SW 1271 (cell line): ENCODE data around the gene FOSL2.

ENCODE experiments used
- DNase-seq, 2 experiments: peaks; one replicate each; lab custom pipeline; 2025; lab: John Stamatoyannopoulos, UW

The FOSL2 gene

GRCh38 chr2:28395334-28396061 is 2.8 kb downstream of the FOSL2 start:
- peak in 1 of 2 experiments; percentile 77 for DNase-seq

- no peak for DNase-seq
Observed at GRCh38 chr2:28397043-28397381, 4.4 kb downstream of the FOSL2 start.

- DNase-seq = no peak
Observed at GRCh38 chr2:28398101-28398834, 5.6 kb downstream of the FOSL2 start.

DNA sequence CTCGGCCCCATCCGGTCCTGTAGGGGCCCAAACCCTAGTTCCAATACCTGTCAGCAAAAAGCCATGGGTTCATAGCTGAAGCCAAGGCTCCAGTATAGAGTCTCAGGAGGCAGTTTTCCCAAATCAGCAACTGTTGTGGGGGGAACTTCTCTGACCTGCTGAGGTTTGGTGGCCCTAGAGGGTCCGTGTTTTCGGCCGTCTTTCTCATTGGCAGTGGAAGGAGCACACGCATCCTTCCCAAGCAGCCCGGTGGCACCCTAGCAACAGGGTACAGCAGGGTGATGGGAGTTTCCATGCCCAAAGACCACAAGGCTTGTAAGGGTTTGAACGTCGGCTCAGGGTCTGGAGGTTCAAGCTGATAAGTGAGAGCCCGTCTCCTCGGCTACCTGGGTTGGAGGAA is 6.6 kb downstream of the FOSL2 start:
- no peak for DNase-seq

DNA sequence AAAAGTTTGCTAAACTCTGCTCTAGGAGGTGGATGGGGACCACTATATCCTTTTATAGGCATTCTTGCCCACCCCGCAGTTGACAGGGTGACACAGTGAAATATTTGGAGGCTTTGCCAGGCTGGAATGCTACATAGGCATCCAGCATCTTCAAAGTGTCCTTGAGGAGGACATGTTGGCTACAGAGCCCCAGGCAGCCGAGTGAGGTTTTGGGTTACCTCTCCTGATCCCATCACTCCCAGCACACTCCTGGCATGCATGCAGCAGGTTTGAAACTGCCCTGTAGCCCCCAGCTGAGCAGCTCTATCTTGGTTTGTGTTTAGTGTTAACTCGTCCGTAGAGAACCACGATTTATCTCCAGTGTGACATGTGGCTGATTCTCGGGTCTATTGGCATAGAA is 7.3 kb downstream of the FOSL2 start:
- no peak for DNase-seq

DNA sequence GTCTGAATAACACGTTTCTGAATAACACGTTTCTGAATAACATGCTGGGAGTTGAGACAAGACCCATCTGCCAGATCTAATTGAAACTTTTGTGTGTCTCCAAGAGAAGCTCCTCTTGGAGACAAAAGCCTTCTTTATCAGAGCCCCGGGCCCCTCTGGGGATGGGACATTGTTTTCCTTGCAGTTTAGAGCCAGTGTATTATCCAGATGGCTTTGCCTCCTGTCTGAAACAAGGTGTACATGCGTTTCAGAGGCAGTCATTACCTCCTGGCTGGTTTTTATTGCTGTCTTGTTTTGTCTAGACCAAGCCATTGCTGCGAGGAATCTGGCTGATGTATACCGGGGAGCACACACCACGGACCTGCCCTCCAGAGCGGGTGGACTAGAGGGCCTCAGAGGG is 7.8 kb downstream of the FOSL2 start:
- no peak for DNase-seq

- DNase-seq = no peak
Observed at GRCh38 chr2:28400921-28401320, 8.3 kb downstream of the FOSL2 start.

DNA sequence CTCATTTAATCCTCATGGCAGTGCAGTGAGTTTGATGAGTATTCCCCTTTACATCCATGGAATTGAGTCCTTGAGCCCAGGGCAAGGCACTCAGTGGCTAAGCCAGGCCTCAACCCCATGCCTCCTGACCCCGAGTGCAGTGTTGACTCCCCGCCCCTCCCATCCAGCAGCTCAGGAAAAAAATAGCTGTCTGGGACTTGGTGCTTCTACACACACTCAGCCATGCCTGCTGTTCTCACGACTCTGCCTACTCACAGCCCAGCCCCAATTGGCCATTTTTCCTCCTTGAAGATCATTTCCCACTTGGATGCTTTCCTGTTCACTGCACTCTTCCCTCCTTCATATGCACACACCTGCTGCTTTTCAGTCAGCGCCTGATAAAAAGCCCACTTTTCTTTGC is 8.8 kb downstream of the FOSL2 start:
- DNase-seq = no peak

GRCh38 chr2:28401948-28402550 is 9.4 kb downstream of the FOSL2 start:
- DNase-seq = no peak

GRCh38 chr2:28403370-28403956 is 10.8 kb downstream of the FOSL2 start:
- no peak for DNase-seq

DNA sequence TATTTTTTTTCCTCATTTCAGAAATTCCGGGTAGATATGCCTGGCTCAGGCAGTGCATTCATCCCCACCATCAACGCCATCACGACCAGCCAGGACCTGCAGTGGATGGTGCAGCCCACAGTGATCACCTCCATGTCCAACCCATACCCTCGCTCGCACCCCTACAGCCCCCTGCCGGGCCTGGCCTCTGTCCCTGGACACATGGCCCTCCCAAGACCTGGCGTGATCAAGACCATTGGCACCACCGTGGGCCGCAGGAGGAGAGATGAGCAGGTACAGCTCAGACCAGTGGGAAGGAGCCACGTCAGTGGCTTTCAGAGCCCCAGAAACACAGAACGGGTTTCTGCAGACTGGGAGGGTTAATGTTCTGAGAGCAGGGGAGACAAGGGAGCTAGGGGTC is 11.4 kb downstream of the FOSL2 start:
- DNase-seq = no peak

DNA sequence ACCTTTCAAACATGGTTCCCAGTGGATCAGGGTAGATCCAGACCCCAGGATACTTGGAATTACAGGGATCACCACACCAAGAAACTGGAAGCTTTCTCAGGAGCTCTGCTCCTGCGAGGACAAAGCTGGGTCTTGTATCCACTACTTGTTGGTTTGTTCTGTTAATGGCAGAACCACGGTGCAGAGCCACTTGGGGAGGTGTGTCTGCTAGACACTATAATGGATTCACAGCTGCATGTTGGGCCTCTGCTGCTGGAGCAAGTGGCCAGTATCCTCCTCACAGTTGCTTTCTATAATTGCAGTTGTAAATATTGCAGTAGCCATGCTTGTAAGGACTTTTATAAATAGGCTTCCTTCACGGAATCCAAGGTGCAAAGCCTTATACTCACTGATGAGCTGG is 12.9 kb downstream of the FOSL2 start:
- no peak for DNase-seq

DNA sequence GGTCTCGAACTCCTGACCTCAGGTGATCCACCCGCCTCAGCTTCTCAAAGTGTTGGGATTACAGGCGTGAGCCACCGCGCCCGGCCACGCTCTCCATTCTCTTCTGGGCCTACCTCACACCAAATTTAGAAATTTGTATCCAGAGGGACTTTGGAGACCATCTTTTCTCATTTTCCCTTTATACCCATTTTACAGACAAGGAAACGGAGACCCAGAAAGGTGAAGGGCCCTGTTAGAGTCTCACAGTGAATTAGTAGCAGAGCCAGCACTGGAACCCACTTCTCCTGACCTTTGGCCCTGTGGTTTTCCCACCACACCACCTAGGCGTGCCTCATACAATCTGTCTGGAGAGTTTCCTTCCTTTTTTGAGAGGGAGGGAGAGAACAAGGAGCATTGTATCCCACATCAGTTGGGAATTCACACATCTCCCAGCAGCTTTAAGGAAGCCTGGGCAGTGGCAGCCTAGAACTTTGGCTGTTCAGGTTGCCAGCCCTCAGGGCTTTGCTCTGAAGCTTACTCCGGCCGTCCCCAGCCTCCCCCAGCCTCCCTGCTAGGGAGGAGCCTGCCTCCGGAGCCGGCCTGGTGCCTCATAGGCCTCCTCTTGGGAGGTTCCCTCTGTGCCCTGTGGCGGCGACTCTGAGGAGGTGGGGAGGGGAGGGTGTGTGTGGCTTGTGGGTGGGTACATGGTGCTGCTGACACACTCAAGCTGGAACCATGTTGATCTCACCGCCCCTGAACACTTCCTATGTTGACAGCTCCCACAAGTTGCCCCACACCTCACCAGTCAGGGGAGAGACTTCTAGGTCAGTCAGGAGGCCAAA is 13.8 kb downstream of the FOSL2 start:
- DNase-seq = no peak

GRCh38 chr2:28407131-28407975 is 14.7 kb downstream of the FOSL2 start:
- DNase-seq = no peak

- DNase-seq = no peak
Observed at GRCh38 chr2:28407976-28408690, 15.5 kb downstream of the FOSL2 start.

- no peak for DNase-seq
Observed at GRCh38 chr2:28408764-28409599, 16.3 kb downstream of the FOSL2 start.

- DNase-seq = no peak
Observed at GRCh38 chr2:28411166-28411755, 18.6 kb downstream of the FOSL2 start.

DNA sequence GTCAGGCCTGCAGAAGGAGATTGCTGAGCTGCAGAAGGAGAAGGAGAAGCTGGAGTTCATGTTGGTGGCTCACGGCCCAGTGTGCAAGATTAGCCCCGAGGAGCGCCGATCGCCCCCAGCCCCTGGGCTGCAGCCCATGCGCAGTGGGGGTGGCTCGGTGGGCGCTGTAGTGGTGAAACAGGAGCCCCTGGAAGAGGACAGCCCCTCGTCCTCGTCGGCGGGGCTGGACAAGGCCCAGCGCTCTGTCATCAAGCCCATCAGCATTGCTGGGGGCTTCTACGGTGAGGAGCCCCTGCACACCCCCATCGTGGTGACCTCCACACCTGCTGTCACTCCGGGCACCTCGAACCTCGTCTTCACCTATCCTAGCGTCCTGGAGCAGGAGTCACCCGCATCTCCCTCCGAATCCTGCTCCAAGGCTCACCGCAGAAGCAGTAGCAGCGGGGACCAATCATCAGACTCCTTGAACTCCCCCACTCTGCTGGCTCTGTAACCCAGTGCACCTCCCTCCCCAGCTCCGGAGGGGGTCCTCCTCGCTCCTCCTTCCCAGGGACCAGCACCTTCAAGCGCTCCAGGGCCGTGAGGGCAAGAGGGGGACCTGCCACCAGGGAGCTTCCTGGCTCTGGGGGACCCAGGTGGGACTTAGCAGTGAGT is 19.4 kb downstream of the FOSL2 start:
- no peak for DNase-seq
